Measurements from ENCODE around the gene MTCL1. TPM values are rescaled to one million over a fixed set of nuclear protein-coding genes. Genes with fewer than 3 reads are reported as not detected.

Gene MTCL1
- total and polyA plus RNA-seq, 10 of the 15 experiments (the other 5 are each of a cell fraction or from before 2014, with no cell fraction given), result 0.03 to 0.36 (median 0.13) TPM; not detected in 4

- Histone ChIP-seq H2AFZ (ENCODE audit: control insufficient read depth, low read depth, low read length) (no peak overlapping the region), H3K4me2 (ENCODE audit: control insufficient read depth, insufficient read depth) (no peak overlapping the region), H3K27ac (ENCODE audit: control insufficient read depth, insufficient read depth) (no peak overlapping the region), H3K79me2 (ENCODE audit: control insufficient read depth, insufficient read depth, low read length) (no peaks in the 10 kb centered on the region), H3K36me3 (ENCODE audit: control insufficient read depth in 2 of 2, insufficient read depth in 2 of 2, low read length in 1 of 2) (no peaks in the 10 kb centered on the region), H3K9me3 (replicated peaks; ENCODE audit: control insufficient read depth, insufficient read depth, low read length) (no peaks in the 10 kb centered on the region), H3K27me3 (replicated peaks in 1 of 2; ENCODE audit: control insufficient read depth in 2 of 2, insufficient read depth in 2 of 2, low read length in 1 of 2) (no peaks in the 10 kb centered on the region), H4K20me1 (ENCODE audit: control insufficient read depth, insufficient read depth) (no peaks in the 10 kb centered on the region), H3K4me3 (no peak overlapping the region), H3K4me1 (ENCODE audit: control insufficient read depth, insufficient read depth, low read length) (no peaks in the 10 kb centered on the region), H3K9ac (ENCODE audit: control insufficient read depth, insufficient read depth, low read length) (no peak overlapping the region)
- DNase-seq (ENCODE audit: low read depth, low spot score) (no peak), FAIRE-seq (no peak), ATAC-seq (no peak)
- intact Hi-C loops (cut with micrococcal nuclease; ENCODE audit: unreplicated experiment) (no loop called here), in situ Hi-C loops (cut with MboI) (no loop called here)
- ChIA-PET RAD21 (ENCODE audit: unreplicated experiment) (no interaction called here), POLR2A (no interaction called here), CTCF (interaction anchor here (0.5 to 1.9 kb wide), 2 partner anchors 48 to 182 kb away, joined by 3 to 5 read pairs; no protein-coding TSS in a partner anchor), SMC1A (ENCODE audit: uncharacterized antibody, unreplicated experiment) (interaction anchor here (1.4 kb wide), 1 partner anchor 67 kb away, joined by 3 read pairs; no protein-coding TSS in a partner anchor)
- WGBS (ENCODE audit: insufficient coverage, insufficient replicate concordance, low lambda C conversion rate, missing lambda C conversion rate), result 69% methylated on average over 7 of the region's 7 CpGs
- BruUV-seq (replicated peaks), result no TSS peak
- TF ChIP-seq CTCF (IDR thresholded peaks at IDR 0.05 in 2 of 3, conservative IDR thresholded peaks at IDR 0.05 in 1 of 3; ENCODE audit: control insufficient read depth in 2 of 3, extremely low read depth in 1 of 3, insufficient read depth in 1 of 3, low read depth in 3 of 3, low read length in 3 of 3) (no peak), HDGF (IDR thresholded peaks at IDR 0.05) (no peak), RELB (IDR thresholded peaks at IDR 0.05; ENCODE audit: low read depth) (no peak), SREBF1 (IDR thresholded peaks at IDR 0.05; ENCODE audit: low read length) (no peak), RUNX3 (IDR thresholded peaks at IDR 0.05; ENCODE audit: low read length) (no peak), ETV6 (conservative IDR thresholded peaks at IDR 0.05 in 1 of 2, IDR thresholded peaks at IDR 0.05 in 1 of 2; ENCODE audit: borderline replicate concordance in 1 of 2, low read depth in 1 of 2) (no peak), MYC (IDR thresholded peaks at IDR 0.05; ENCODE audit: insufficient read depth, insufficient read length, insufficient replicate concordance, low read length, severe bottlenecking) (no peak), LARP7 (IDR thresholded peaks at IDR 0.05) (no peak), ELK1 (IDR thresholded peaks at IDR 0.05; ENCODE audit: low read depth, low read length) (no peak), BCLAF1 (IDR thresholded peaks at IDR 0.05) (no peak), ZNF274 (IDR thresholded peaks at IDR 0.05; ENCODE audit: insufficient read depth, insufficient read length) (no peak), CEBPB (IDR thresholded peaks at IDR 0.05; ENCODE audit: borderline replicate concordance in 1 of 2, low read depth in 2 of 2, low read length in 2 of 2) (no peak), ZBED1 (IDR thresholded peaks at IDR 0.05; ENCODE audit: borderline replicate concordance) (no peak), POLR2AphosphoS5 (IDR thresholded peaks at IDR 0.05; ENCODE audit: low read length) (no peak), CREM (IDR thresholded peaks at IDR 0.05; ENCODE audit: low read depth) (no peak)
Observed at GRCh38 chr18:8720141-8720540, 14.8 kb downstream of the MTCL1 start.

Data from GM12878 (cell line).